Stimulated activated CD4-positive, alpha-beta T cell treated with anti-CD3 and anti-CD28 coated beads, Interleukin-12 subunit alpha, Interleukin-12 subunit beta, amount 100 ng/mL, for 4 hours (primary cell): ENCODE measurements around the gene SYT3.

Experiments used
- DNase-seq: peaks from one replicate; pipeline ENCODE4 v3.0.0-alpha.2; 2020

SYT3 gene

GRCh38 chr19:50661766-50662650 lies 22.3 kb upstream of the SYT3 start:
- no peak for DNase-seq

DNA sequence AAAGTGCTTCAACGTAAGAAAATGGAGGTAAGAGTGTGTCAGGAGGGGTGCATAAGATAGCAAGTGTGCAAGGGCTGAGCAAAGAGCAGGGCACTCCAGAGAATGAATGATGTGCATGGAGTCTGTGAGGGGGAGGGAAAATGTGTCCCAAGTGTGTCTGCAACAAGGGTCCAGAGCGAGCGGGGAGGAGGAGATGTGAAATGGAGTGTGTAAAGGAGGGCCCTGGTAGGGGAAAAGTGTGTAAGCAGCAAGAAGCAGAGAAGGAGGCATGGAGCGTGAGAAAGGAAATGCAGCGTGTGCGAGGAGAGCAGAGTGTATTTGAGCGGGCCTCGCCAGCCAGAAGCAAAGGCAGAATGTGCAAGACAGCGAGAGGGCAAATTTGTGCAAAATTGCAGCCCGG lies 21.3 kb upstream of the SYT3 start:
- DNase-seq, result no peak

GRCh38 chr19:50660088-50660366 lies 20.3 kb upstream of the SYT3 start:
- DNase-seq, result no peak

DNA sequence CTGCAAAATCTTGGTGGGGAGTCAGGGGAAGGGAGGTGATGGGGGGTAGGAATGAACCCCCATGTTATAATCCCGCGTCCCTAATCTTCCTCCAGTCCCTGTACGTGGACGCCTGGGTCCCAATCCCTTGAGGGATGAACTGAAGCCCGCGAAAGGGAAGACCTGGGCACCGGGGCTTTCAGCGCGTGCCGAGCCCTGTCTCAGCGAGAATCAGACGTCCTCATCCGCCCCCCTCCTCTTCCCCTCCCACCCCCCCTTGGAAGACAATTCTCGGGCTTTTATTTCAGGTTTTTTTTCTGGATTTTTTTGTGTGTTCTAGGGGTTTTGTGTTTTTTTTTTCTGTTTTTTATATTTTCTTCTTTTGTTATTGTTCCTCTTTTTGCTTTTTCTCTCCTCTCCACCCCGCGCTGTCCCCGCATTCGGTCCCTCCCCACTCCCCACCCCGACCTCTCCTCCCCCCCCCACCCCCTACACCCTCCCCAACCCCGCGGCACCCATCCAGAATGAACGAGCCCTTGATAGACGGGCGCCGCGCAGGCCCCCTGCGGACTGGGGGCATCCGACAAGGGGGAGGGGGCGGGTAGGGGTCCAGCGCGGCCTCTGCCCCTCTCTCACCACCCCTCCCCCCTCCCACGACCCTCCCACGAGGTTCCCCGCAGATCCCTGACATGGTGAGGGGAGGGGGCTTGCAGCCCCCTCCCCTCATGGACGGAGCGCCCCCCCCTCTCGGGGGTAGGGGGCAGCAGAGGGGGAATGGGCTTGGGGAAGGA lies 19.8 kb upstream of the SYT3 start:
- no peak for DNase-seq

DNA sequence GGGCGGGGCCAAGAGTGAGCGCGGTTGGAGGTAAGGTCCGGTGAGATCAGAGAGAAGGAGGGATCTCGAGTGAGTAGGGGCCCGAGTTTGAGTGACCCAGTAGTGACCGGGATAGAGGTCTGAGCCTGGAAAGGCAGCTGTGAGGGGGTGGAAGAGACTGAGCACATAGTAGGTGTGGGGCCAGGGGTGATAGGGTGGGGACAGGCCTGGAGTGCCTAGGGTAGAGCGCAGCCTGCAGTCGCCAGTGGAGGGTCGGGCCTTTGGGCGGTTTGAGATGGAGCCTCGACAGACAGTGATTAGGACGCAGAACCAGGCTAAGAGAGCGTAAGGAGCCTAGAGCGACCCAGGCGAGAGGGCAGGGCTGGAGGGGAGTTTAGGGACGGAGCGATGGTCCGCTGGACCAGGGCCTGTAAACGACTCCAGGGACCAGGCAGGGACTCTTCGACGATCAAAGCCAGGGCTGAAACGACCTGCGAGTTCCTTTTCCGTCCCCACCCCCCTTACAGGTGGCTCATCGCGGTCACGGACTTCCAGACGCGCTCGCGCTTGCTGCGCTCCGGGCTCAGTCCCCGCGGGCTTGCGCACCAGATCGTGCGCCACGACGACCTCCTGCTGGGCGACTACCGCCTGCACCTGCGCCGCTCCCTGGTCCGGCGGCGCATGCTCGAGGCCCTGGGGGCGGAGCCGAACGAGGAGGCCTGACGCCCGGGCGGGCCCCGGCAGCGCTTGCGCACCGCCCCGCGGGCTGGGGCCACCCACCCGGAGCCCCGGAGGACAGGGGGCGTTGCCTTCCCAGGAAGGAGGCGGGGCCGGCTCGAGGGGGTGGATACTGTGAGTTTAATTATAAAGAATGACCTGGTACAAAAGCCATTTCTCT lies 19.0 kb upstream of the SYT3 start:
- peak; percentile 63 for DNase-seq

- peak; percentile 86 for DNase-seq
Measured at GRCh38 chr19:50657712-50658440, 18.2 kb upstream of the SYT3 start.

GRCh38 chr19:50657222-50657669 lies 17.6 kb upstream of the SYT3 start:
- DNase-seq, result no peak

DNA sequence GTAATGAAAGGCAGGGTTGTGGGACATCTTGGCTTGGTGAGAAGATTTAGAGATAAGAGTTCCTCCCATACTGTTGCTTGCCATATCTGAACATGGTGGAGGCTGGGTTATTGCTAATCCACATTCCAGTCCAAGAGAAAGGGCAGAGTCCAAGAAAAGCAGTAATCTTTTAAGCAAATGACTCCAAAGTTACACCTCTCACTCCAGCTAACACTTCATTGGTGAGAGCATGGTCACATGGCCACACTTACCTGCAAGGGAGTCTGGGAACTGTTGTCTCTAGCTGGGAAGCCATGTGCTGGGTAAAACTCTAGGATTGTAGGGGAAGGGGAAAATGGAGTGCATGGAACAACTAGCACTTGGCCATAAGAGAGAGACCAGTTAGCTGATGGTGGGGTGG lies 15.2 kb upstream of the SYT3 start:
- DNase-seq, result no peak

DNA sequence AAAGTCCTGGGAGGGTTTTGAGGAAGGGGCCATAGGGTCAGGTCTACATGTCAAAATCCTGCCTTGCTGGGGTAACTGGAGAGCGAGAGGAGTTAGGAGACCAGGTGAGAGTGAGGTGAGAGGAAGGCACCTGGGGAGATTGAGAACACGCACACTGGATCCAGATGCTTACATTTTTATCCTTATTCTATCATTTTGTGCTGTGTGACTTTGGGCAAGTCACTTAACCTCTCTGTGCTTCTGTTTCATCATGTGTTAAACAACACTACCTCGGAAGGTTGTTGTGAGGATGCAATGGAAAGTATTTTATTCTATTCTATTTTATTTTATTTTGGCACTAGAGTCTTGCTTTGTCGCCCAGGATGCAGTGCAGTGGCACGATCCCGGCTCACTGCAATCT lies 13.0 kb upstream of the SYT3 start:
- no peak for DNase-seq

DNA sequence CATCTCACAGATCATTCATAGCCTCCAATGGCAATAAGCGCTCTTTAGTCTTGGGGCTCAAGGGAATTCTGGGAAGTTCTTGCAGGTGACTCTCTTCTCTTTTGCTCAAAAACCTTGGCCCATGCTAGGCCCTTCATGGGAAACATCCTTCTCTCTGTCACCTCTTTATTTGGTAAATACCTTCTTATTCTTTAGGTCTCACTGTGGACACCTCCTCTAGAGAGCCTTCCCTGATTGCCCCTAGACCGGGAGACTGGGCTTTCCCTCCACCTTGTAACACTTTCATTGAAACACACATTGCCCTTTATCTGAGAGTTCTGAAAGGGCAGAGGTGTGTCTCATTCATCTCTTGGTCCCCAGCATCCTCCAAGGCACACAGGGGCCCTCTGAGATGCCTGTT lies 11.5 kb upstream of the SYT3 start:
- no peak for DNase-seq

- no peak for DNase-seq
Measured at GRCh38 chr19:50649433-50650391, 10.0 kb upstream of the SYT3 start, which contains the start of gene C19orf81. Gene C19orf81, plus strand, starts transcription at chr19:50649445. Its CDS starts 0 bp downstream, at chr19:50649445.

GRCh38 chr19:50648659-50649058 lies 9.0 kb upstream of the SYT3 start:
- DNase-seq, result no peak

DNA sequence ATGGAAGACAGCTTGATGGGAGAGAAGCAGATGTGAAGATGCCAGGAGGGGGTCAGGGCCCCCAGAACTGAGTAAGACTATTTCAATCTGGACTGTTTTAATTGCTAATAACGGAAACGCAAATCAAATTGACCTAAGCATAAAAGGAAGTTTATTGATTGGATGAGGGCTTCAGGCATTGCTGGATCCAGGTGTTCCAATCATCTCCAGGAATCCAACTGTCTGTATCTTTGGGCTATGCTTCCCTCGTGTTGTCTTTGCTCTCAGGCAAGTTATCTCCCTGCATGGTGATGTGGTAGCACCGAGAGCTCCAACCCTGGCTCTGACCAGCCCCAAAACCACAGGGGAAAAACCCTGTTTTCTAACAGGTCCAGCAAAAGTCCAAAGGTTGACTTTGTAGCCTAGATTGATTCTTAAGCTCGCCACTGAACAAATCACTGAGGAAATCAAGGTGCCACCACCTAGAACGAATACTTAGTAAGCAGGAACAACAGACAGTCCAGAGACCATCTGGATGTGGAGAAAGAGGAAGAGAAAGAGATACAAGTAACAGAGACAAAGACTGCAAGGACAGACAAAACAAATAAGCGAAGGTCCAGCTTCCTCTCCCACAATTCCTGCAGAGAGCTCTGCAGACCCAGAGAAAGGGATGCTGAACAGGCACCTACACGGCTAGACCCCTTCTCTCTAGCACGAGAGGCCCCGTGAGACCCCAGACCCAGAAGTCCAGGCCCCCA lies 8.4 kb upstream of the SYT3 start:
- no peak for DNase-seq

- no peak for DNase-seq
Measured at GRCh38 chr19:50646074-50646807, 6.6 kb upstream of the SYT3 start.

DNA sequence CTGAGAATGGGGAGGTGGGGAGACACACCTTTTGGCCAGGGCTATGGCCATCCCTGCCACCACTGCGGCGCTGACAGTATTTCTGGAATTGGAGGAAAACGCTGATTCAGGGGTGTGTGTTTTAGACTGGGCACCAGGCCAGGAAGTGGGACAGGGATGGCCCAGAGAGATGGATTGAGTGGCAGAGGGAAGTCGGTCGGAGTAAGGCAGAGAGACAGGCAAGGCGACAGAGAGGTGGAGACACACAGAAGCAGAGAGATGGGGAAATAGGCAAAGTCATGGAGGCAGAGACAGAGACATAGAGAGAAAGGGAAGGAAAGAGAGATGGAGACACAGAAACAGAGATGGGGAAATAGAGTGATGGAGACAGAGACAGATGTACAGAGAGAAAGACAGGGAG lies 5.4 kb upstream of the SYT3 start:
- DNase-seq, result no peak

- DNase-seq, result no peak
Measured at GRCh38 chr19:50644315-50644915, 4.7 kb upstream of the SYT3 start.

DNA sequence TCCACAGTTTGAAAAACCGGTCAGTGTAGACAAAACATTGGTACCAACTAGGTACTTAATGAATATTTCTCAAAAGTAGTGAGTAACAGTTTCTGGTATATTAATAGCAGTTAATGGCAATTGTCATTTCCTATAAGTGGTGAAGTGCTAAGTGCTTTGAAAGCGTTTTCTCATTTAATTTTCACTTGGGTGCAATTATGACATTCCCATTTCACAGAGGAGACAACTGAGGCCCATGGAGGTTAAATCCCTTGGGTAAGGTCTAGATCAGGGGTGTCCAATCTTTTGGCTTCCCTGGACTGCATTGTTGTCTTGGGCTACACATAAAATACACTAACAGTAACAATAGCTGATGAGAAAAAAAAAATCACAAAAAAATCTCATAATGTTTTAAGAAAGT lies 687 bp upstream of the SYT3 start:
- DNase-seq, result no peak

DNA sequence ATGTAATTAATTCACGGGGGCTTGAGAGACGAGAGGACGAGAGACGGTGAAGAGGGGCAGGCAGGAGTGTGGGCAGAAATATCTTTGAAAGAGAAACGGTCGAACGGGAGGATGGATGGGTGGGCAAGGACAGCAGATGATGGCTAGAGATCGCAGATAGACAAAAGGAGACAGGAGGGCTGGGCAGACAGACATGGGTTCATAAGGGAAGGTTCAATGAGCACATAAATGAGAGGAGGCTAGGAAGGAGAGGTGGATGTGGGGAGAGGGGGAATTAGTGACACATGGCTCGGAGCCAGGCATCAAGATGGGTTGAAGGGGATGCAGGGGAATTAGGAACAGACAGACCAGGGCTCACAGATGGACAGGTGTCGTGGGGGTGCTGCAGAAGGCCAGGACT lies 1.1 kb downstream of the SYT3 start:
- no peak for DNase-seq

DNA sequence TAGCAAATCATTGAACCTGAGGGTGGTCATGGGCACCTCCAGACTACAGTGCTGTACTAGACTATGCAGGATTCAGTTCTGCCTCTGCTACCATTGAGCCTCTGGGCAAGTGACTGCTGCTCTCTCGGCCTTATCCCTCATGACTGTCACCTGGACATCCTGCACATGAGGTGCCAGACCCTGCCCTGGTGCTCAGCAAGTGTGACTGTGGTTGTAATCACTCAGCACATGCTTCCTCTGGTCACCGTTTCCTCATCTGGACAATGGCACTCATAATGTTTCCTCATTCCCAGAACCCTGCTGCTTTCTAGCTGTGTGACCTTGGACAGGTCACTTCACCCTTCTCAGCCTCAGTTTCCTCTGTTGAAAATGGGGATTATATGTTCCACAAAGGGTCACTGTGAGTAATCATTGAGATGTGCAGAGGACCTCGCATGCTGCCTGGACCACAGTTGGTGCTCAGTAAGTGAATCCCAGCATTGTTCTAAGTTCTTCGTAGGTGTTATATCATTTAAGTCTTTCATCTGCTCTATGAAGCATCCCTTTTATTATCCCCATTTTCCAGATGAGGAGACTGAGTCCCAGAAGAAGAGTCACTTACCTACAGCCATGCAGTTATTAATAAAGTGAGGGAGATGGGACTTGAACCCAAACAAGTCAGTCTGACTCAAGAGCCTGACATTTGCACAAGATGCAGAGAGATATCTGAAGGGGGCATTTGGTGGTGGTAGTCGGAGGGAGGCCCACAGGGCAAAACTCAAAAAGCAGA lies 3.2 kb downstream of the SYT3 start:
- DNase-seq, result no peak
